ENCODE data around the gene PRF1.
"Not testable (repeated sequence)": the region's sequence is repeated elsewhere in the genome, so short reads cannot be mapped to it uniquely, and the experiment has no call there.

PRF1 gene

GRCh38 chr10:70593513-70593890 lies 9.0 kb downstream of the PRF1 start:
- DNase-seq = no peak

GRCh38 chr10:70592746-70593512 lies 9.6 kb downstream of the PRF1 start:
- no peak for DNase-seq

GRCh38 chr10:70592186-70592735 lies 10.3 kb downstream of the PRF1 start:
- no peak for DNase-seq

GRCh38 chr10:70590655-70591416 lies 11.7 kb downstream of the PRF1 start:
- no peak for DNase-seq

- DNase-seq = no peak
These were observed 12.5 kb downstream of the PRF1 start for GRCh38 chr10:70589762-70590654.

GRCh38 chr10:70588859-70589570 lies 13.5 kb downstream of the PRF1 start:
- DNase-seq = no peak

GRCh38 chr10:70588255-70588654 lies 14.3 kb downstream of the PRF1 start:
- no peak for DNase-seq

GRCh38 chr10:70587045-70587658 lies 15.4 kb downstream of the PRF1 start:
- DNase-seq = no peak

GRCh38 chr10:70586348-70586930 lies 16.1 kb downstream of the PRF1 start:
- no peak for DNase-seq

GRCh38 chr10:70585578-70586169 lies 16.9 kb downstream of the PRF1 start:
- DNase-seq = no peak

GRCh38 chr10:70584909-70585544 lies 17.5 kb downstream of the PRF1 start:
- DNase-seq = no peak

GRCh38 chr10:70584366-70584765 lies 18.2 kb downstream of the PRF1 start:
- DNase-seq = no peak

GRCh38 chr10:70583669-70584037 lies 18.9 kb downstream of the PRF1 start:
- no peak for DNase-seq

GRCh38 chr10:70582793-70583668 lies 19.5 kb downstream of the PRF1 start:
- no peak for DNase-seq

GRCh38 chr10:70581176-70581575 lies 21.4 kb downstream of the PRF1 start:
- not testable (repeated sequence) for DNase-seq

- peak in 1 of 5 donors; percentile 48 for DNase-seq
These were observed 23.1 kb downstream of the PRF1 start for GRCh38 chr10:70579234-70580002.

GRCh38 chr10:70578371-70578947 lies 24.1 kb downstream of the PRF1 start:
- DNase-seq = peak in 2 of 5 donors; percentile 23 to 79
